Measurements from ENCODE around the gene KLHL26.

KLHL26 gene

DNA sequence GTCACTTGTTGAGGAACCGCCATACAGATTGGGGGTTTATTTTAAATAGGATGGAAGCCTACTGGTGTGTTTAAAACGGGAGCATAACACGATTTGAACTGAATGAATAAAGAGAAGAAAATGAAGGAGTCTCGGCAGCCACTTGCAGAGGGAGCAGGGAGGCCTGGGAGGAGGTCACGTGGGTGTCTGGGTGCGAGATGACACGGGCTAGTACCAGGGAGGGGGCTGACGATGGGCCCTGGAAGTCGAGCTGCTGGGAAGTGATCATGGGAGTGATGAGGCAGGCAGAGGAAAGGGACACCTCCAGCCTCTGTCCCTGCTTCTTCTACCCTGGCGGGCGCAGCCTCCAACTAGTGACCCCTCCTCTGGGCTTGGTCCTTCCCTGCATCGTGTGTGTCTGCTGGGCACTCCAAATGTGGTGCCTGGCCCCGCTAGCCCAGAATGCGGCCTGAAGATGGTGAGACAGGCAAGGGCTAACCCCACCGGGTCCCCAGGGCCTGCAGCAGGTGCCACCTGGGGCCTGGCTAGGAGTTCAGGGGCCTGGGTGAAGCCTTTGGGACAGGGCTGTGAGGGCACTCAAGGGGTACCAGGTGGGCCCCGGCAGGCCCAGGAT, 82.1 kb downstream of the KLHL26 start:
- H3K27me3 Mint-ChIP-seq: no peaks in the 10 kb centered on the region
- no peaks in the 10 kb centered on the region for H3K9me3 Mint-ChIP-seq
- no peak overlapping the region for H3K4me3 Mint-ChIP-seq
- no peak overlapping the region for H3K27ac Mint-ChIP-seq (ENCODE audit: low read depth)
- H3K4me1 Mint-ChIP-seq: peaks cover 35% of the 10 kb centered on the region
- ATAC-seq (replicated peaks; ENCODE audit: extremely low read depth, poor library complexity, severe bottlenecking) (no peak), DNase-seq (ENCODE audit: low spot score in 2 of 2) (no peak)
- peaks cover 2% of the 10 kb centered on the region for H3K36me3 Mint-ChIP-seq (ENCODE audit: insufficient read depth)

GRCh38 chr19:18719541-18719940, 82.7 kb downstream of the KLHL26 start:
- DNase-seq (ENCODE audit: low spot score in 2 of 2) (no peak), ATAC-seq (replicated peaks; ENCODE audit: extremely low read depth, poor library complexity, severe bottlenecking) (no peak)
- Mint-ChIP-seq H3K4me1 (peaks cover 31% of the 10 kb centered on the region), H3K4me3 (no peak overlapping the region), H3K9me3 (no peaks in the 10 kb centered on the region), H3K27ac (ENCODE audit: low read depth) (no peak overlapping the region), H3K27me3 (no peaks in the 10 kb centered on the region), H3K36me3 (ENCODE audit: insufficient read depth) (peaks cover 4% of the 10 kb centered on the region)

Data from central memory CD8-positive, alpha-beta T cell (primary cell).